ENCODE measurements around the gene PLCXD1. TPM values are rescaled to one million over a fixed set of nuclear protein-coding genes. Genes with fewer than 3 reads are reported as not detected.

The PLCXD1 gene
- total RNA-seq, 2 donors from 2014 or later = 18.3 to 61.7 TPM

GRCh38 chrX:334971-335757, 54.0 kb downstream of the PLCXD1 start:
- H3K9me3 Mint-ChIP-seq = no peaks in the 10 kb centered on the region
- no peaks in the 10 kb centered on the region for H3K4me1 Mint-ChIP-seq (ENCODE audit: low read depth in 2 of 2)
- H3K27ac Mint-ChIP-seq = no peak overlapping the region
- DNase-seq (ENCODE audit: low spot score) = no peak
- H3K27me3 Mint-ChIP-seq = no peaks in the 10 kb centered on the region
- ATAC-seq = no peak
- no peak overlapping the region for H3K4me3 Mint-ChIP-seq
- H3K36me3 Mint-ChIP-seq = peaks cover 6% of the 10 kb centered on the region

- Mint-ChIP-seq H3K4me1 (ENCODE audit: low read depth in 2 of 2) (no peaks in the 10 kb centered on the region), H3K36me3 (peaks cover 6% of the 10 kb centered on the region), H3K9me3 (no peaks in the 10 kb centered on the region), H3K4me3 (no peak overlapping the region), H3K27me3 (no peaks in the 10 kb centered on the region), H3K27ac (no peak overlapping the region)
- DNase-seq (ENCODE audit: low spot score) (no peak), ATAC-seq (no peak)
Measured at GRCh38 chrX:335758-336155, 54.6 kb downstream of the PLCXD1 start.

DNA sequence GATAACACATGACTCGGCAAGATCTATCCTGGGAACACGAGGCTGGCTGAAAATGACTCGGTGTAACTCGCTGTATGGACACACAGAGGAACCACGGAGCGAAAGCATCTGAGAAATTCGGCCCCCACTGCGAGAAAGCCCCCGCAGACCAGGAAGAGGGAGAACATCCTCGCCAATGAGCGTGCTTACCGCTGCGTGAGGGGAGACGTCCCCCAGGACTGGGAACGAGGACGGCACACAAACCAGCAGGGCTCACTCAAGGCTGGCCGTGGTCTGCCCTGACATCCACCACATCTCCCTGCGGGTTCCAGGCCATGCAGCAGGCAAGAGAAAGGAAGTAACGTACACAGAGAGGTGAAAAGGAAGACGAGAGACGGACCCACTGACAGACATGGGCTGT, 55.0 kb downstream of the PLCXD1 start:
- no peak overlapping the region for H3K27ac Mint-ChIP-seq
- H3K27me3 Mint-ChIP-seq = no peaks in the 10 kb centered on the region
- H3K4me3 Mint-ChIP-seq = no peak overlapping the region
- no peak for ATAC-seq
- DNase-seq (ENCODE audit: low spot score) = no peak
- no peaks in the 10 kb centered on the region for H3K4me1 Mint-ChIP-seq (ENCODE audit: low read depth in 2 of 2)
- H3K9me3 Mint-ChIP-seq = no peaks in the 10 kb centered on the region
- H3K36me3 Mint-ChIP-seq = peaks cover 6% of the 10 kb centered on the region

- H3K27ac Mint-ChIP-seq = no peak overlapping the region
- H3K4me3 Mint-ChIP-seq = no peak overlapping the region
- H3K36me3 Mint-ChIP-seq = peaks cover 6% of the 10 kb centered on the region
- no peaks in the 10 kb centered on the region for H3K27me3 Mint-ChIP-seq
- no peaks in the 10 kb centered on the region for H3K9me3 Mint-ChIP-seq
- peak; percentile 13 for DNase-seq (ENCODE audit: low spot score)
- ATAC-seq = no peak
- no peaks in the 10 kb centered on the region for H3K4me1 Mint-ChIP-seq (ENCODE audit: low read depth in 2 of 2)
Measured at GRCh38 chrX:337331-337831, 56.2 kb downstream of the PLCXD1 start.

DNA sequence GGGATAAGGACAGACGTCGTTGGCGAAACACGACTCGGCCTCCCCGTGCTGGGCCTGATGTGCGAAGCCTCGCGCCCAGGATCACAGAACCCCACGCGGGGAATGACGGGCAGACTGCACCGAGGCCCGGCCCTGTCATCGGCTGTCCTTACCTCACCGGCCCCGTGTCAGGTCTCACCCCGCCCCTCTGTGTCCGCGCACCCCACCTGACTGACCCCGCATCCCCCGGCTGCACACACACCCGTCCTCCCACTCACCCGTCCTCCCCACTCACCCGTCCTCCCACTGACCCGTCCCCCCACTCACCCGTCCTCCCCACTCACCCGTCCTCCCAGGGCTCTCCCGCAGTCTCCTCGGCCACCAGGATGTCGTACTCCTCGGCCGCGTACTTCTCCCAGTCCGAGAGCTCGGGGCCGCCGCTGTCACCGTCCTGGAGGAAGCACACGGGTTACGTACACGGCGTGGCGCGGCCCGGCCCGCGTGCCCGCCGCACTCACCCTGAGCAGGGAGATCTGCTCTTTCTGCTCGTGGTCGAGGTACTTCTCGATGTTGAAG, 57.2 kb downstream of the PLCXD1 start:
- no peak overlapping the region for H3K4me3 Mint-ChIP-seq
- no peaks in the 10 kb centered on the region for H3K27me3 Mint-ChIP-seq
- ATAC-seq (no peak), DNase-seq (ENCODE audit: low spot score) (peak; percentile 44)
- H3K36me3 Mint-ChIP-seq = peaks cover 6% of the 10 kb centered on the region
- H3K27ac Mint-ChIP-seq = no peak overlapping the region
- no peaks in the 10 kb centered on the region for H3K9me3 Mint-ChIP-seq
- H3K4me1 Mint-ChIP-seq (ENCODE audit: low read depth in 2 of 2) = no peaks in the 10 kb centered on the region

DNA sequence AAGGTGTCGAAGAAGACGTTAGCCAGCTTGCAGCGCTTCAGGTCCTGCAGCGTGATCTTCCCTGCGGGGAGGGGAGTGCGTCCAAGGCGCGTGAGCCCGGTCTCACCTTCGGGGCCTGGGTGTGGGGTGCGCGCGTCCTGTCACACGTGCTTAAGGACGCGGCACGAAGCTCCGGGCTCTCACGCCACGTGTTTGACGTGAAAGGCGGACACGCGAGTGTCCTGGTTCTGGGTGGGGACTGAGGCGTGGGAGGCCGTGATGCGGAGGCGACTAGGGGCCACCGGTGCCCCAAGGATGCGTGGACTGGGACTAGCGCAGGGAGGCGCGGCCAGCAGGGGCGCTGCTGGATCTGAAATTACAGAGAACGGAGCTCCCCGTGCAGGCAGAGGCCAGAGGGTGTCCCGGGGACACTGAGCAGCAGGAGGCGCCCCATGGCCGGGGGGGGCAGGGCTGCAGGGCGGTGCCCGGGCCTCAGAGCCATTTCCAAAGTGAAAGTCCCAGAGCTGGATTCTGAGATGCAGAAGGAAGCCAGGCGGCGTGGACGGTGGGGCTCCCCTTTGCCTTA, 57.7 kb downstream of the PLCXD1 start:
- Mint-ChIP-seq H3K27ac (no peak overlapping the region), H3K27me3 (no peaks in the 10 kb centered on the region), H3K4me3 (no peak overlapping the region), H3K36me3 (peaks cover 6% of the 10 kb centered on the region), H3K9me3 (no peaks in the 10 kb centered on the region), H3K4me1 (ENCODE audit: low read depth in 2 of 2) (no peaks in the 10 kb centered on the region)
- ATAC-seq = no peak
- DNase-seq (ENCODE audit: low spot score) = peak; percentile 51

- Mint-ChIP-seq H3K9me3 (no peaks in the 10 kb centered on the region), H3K4me1 (ENCODE audit: low read depth in 2 of 2) (no peaks in the 10 kb centered on the region), H3K27me3 (no peaks in the 10 kb centered on the region), H3K4me3 (no peak overlapping the region), H3K27ac (no peak overlapping the region), H3K36me3 (peaks cover 6% of the 10 kb centered on the region)
- DNase-seq (ENCODE audit: low spot score) (peak; percentile 37), ATAC-seq (no peak)
Measured at GRCh38 chrX:340121-340520, 58.9 kb downstream of the PLCXD1 start.

GRCh38 chrX:340641-341423, 59.7 kb downstream of the PLCXD1 start:
- no peak overlapping the region for H3K4me3 Mint-ChIP-seq
- peaks cover 6% of the 10 kb centered on the region for H3K36me3 Mint-ChIP-seq
- no peaks in the 10 kb centered on the region for H3K4me1 Mint-ChIP-seq (ENCODE audit: low read depth in 2 of 2)
- DNase-seq (ENCODE audit: low spot score) = peak; percentile 58
- peak in 1 of 2 donors; percentile 24 for ATAC-seq
- H3K9me3 Mint-ChIP-seq = no peaks in the 10 kb centered on the region
- H3K27me3 Mint-ChIP-seq = no peaks in the 10 kb centered on the region
- no peak overlapping the region for H3K27ac Mint-ChIP-seq

DNA sequence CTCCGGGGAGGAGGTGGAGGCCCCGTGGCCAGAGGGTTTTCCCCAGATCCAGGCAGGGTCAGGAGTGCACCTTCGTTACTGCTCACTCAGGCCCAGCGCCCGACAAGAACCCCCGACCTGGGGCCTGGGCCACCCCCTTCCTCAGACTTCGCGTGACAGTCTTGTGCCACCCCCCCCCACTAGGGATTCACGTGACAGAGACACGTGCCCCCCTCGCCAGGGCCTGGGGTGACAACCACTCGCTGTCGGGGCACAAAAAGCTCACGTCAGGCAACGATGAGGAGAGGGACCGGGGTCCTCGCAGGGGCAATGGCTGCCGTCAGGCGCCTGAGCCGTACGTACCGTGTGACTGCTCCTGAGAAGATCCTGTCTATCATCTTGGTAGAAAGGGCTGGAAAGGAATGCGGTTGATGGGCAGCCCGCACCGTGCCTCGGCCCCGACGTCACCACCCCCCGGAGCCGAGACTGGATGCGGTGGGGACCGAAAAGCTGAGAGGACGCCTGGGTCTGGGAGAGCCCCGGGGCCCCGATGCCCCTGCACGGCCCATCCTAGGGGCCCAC, 60.4 kb downstream of the PLCXD1 start:
- no peak for ATAC-seq
- no peak overlapping the region for H3K27ac Mint-ChIP-seq
- peak; percentile 32 for DNase-seq (ENCODE audit: low spot score)
- no peaks in the 10 kb centered on the region for H3K4me1 Mint-ChIP-seq (ENCODE audit: low read depth in 2 of 2)
- no peaks in the 10 kb centered on the region for H3K9me3 Mint-ChIP-seq
- no peaks in the 10 kb centered on the region for H3K27me3 Mint-ChIP-seq
- H3K4me3 Mint-ChIP-seq = no peak overlapping the region
- H3K36me3 Mint-ChIP-seq = peaks cover under 1% of the 10 kb centered on the region

DNA sequence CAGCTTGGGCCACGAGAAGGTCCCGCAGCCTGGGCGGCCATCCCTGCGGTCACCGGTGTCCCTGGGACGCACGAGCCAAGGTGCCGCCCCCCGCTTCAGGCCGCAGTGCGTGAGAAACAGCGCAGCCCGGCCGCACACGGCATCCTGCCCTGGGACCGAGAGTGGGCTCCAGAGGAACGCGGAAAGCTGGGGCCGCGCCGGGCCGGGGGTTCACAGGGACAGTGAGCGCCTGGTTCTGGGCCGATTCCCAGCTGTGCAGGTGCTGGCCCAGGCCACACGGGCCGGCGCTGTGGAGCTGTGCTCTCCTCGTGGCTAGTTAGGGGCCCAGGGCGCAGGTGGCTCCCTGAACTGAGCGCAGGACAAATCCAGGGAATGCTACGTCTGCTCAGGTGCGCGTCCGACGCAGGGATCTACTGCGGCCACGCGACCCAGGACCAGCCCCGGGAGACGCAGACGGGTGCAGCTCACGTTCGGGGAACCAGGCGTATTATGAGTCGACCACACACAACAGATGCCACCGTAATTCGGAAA, 63.3 kb downstream of the PLCXD1 start:
- H3K27ac Mint-ChIP-seq = no peak overlapping the region
- H3K4me1 Mint-ChIP-seq (ENCODE audit: low read depth in 2 of 2) = peaks cover 0 to 2% of the 10 kb centered on the region in 2 donors
- H3K27me3 Mint-ChIP-seq = no peaks in the 10 kb centered on the region
- peak; percentile 59 for DNase-seq (ENCODE audit: low spot score)
- H3K9me3 Mint-ChIP-seq = no peaks in the 10 kb centered on the region
- no peak for ATAC-seq
- no peaks in the 10 kb centered on the region for H3K36me3 Mint-ChIP-seq
- H3K4me3 Mint-ChIP-seq = no peak overlapping the region

GRCh38 chrX:345020-345925, 64.1 kb downstream of the PLCXD1 start:
- H3K27ac Mint-ChIP-seq = no peak overlapping the region
- H3K4me3 Mint-ChIP-seq = no peak overlapping the region
- peak; percentile 28 for DNase-seq (ENCODE audit: low spot score)
- ATAC-seq = peak in 1 of 2 donors; percentile 31
- no peaks in the 10 kb centered on the region for H3K9me3 Mint-ChIP-seq
- no peaks in the 10 kb centered on the region for H3K27me3 Mint-ChIP-seq
- H3K4me1 Mint-ChIP-seq (ENCODE audit: low read depth in 2 of 2) = peaks cover 0 to 2% of the 10 kb centered on the region in 2 donors
- no peaks in the 10 kb centered on the region for H3K36me3 Mint-ChIP-seq

- H3K9me3 Mint-ChIP-seq = no peaks in the 10 kb centered on the region
- H3K27ac Mint-ChIP-seq = no peak overlapping the region
- no peaks in the 10 kb centered on the region for H3K27me3 Mint-ChIP-seq
- DNase-seq (ENCODE audit: low spot score) (peak; percentile 45), ATAC-seq (peak in 1 of 2 donors; percentile 24)
- no peak overlapping the region for H3K4me3 Mint-ChIP-seq
- no peaks in the 10 kb centered on the region for H3K36me3 Mint-ChIP-seq
- H3K4me1 Mint-ChIP-seq (ENCODE audit: low read depth in 2 of 2) = peaks cover 0 to 2% of the 10 kb centered on the region in 2 donors
Measured at GRCh38 chrX:346034-346813, 65.0 kb downstream of the PLCXD1 start.

Data from natural killer cell treated with Interleukin-12 subunit alpha and Interleukin-12 subunit beta and Interleukin-15 and Interleukin-18, amount 100 ng/mL, for 72 hours (primary cell).